SK-N-SH (cell line): ENCODE results near the gene AP2A2.

Source experiments
- CTCF ChIP-seq: fragments of 200-600 bp; sonication (generic); IDR thresholded peaks from 2 replicates; pipeline ENCODE4 v1.6.1; 2017; ENCODE audit warnings: antibody characterized with exemption, mild to moderate bottlenecking, moderate library complexity
- ELF1 ChIP-seq: IDR thresholded peaks from 2 replicates; pipeline ENCODE4 v1.4.0; 2012
- EP300 ChIP-seq, 2 experiments: IDR thresholded peaks; 2 replicates each; pipeline versions ENCODE4 v1.4.0 to v1.6.1; 2012; ENCODE audit warnings: borderline replicate concordance in 1 of 2, low read depth in 1 of 2, low read length in 1 of 2
- EZH2phosphoT487 ChIP-seq: fragments of 200-600 bp; sonication (generic); IDR thresholded peaks from 2 replicates; pipeline ENCODE4 v1.6.1; 2017; ENCODE audit warnings: low read depth, mixed run types, mild to moderate bottlenecking, antibody characterized with exemption, moderate library complexity, borderline replicate concordance
- FOSL2 ChIP-seq: IDR thresholded peaks from 2 replicates; pipeline ENCODE4 v1.4.0; 2012; ENCODE audit warnings: low read depth, mild to moderate bottlenecking, moderate library complexity, borderline replicate concordance
- FOXJ3 ChIP-seq: sonication (generic); formaldehyde crosslinking; IDR thresholded peaks from 2 replicates; pipeline ENCODE4 v1.5.1; 2020; ENCODE audit warnings: mild to moderate bottlenecking, missing genetic modification reagents
- JUND ChIP-seq: IDR thresholded peaks from 2 replicates; pipeline ENCODE4 v1.4.0; 2012
- MXI1 ChIP-seq: IDR thresholded peaks from 2 replicates; pipeline ENCODE4 v1.6.1; 2012; ENCODE audit warnings: mild to moderate bottlenecking, low read depth, low read length, improper control_type of control experiment
- NFIC ChIP-seq: IDR thresholded peaks from 2 replicates; pipeline ENCODE4 v1.4.0; 2012; ENCODE audit warnings: borderline replicate concordance
- NRF1 ChIP-seq: IDR thresholded peaks from 2 replicates; pipeline ENCODE4 v1.6.1; 2012; ENCODE audit warnings: low read depth, mild to moderate bottlenecking, low read length
- POLR2AphosphoS5 ChIP-seq: IDR thresholded peaks from 2 replicates; pipeline ENCODE4 v1.6.1; 2012; ENCODE audit warnings: low read depth, low read length
- SMC3 ChIP-seq: IDR thresholded peaks from 2 replicates; pipeline ENCODE4 v1.6.1; 2012; ENCODE audit warnings: low read depth, low read length, improper control_type of control experiment
- YY1 ChIP-seq: IDR thresholded peaks from 2 replicates; pipeline ENCODE4 v1.4.0; 2012; ENCODE audit warnings: low read depth, mild to moderate bottlenecking

GRCh38 chr11:937841-938261 is 12.2 kb downstream of the AP2A2 start:
- TF ChIP-seq CTCF (no peak), EP300 (IDR thresholded peaks at IDR 0.05; ENCODE audit: borderline replicate concordance in 1 of 2, low read depth in 1 of 2, low read length in 1 of 2) (no peak), JUND (no peak), ELF1 (no peak), EZH2phosphoT487 (no peak), FOSL2 (no peak), FOXJ3 (CRISPR knock-in tag) (no peak), NRF1 (no peak), POLR2AphosphoS5 (no peak), SMC3 (no peak), MXI1 (no peak), NFIC (no peak), YY1 (no peak)
